NCI-H1092 (cell line): ENCODE data around the gene RIF1.

Experiments used
- DNase-seq: peaks from one replicate; lab custom pipeline; 2025; lab: John Stamatoyannopoulos, UW

Gene RIF1

DNA sequence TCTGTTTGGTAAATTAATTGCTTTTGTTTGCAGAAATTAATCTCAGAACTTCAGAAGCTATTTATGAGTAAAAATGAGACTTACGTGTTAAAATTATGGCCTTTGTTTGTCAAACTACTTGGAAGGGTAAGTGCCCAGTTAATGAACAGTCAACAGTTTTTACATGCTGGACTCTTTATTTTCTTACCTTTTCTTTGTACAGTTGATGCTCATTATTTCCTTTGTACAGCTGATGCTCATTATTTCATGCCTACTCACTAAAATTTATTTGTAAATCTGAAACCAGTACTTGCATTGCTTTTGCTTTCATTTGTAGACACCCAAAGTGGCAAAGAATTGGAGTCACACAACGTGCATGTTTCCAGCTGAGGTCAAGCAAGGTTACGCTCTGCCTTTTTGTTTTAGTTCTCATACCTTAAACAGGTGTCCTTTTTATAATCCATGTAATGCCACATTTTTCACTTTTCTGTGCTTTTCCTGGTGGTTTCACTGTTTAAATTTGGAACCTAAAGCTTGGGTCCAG, 13.3 kb downstream of the RIF1 start:
- no peak for DNase-seq

GRCh38 chr2:151423760-151424159, 14.1 kb downstream of the RIF1 start:
- DNase-seq, result no peak

DNA sequence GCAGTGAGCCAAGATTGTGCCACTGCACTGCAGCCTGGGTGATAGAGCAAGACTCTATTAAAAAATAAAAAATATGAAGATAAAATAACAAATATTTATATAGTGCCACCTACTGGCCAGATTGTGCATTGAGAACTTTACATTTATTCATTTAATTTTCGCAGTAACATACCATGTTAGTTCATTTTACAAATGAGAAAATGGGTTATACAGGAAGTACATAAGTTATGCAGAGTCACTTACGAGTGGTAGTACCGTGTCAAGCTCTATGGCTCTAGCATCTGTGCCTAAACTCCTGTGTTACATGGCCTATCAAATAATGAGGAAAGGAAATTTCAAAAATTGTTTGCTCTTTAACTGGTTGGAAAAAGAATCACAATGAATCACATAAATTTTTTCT, 27.9 kb downstream of the RIF1 start:
- no peak for DNase-seq

GRCh38 chr2:151438506-151438905, 28.8 kb downstream of the RIF1 start:
- no peak for DNase-seq

DNA sequence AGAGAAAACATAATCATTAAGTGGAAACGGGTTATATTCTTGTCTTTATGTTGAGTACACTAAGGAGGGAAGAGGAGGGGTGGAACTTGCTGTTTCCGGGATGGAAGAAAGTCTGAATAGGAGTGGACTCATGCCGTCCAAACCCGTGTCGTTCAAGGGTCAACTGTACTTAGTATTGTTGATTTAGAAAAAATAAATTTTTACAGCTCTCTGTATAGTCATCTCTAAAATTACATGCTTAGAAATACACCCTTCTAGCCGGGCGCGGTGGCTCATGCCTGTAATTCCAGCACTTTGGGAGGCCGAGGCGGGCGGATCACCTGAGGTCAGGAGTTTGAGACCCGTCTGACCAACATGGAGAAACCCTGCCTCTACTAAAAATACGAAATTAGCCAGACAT, 29.4 kb downstream of the RIF1 start:
- no peak for DNase-seq

- no peak for DNase-seq
Measured at GRCh38 chr2:151459358-151459757, 49.7 kb downstream of the RIF1 start.

DNA sequence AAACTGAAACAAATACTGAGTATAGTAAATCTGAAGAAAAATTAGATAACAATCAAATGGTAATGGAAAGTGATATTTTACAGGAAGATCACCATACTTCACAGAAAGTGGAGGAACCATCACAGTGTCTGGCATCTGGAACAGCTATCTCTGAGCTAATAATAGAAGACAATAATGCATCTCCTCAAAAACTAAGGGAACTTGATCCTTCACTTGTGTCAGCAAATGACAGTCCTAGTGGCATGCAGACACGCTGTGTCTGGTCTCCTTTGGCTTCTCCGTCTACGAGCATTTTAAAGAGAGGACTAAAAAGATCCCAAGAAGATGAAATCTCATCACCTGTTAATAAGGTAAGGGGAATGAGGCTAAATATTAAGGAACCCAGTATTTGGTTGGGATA, 56.1 kb downstream of the RIF1 start:
- DNase-seq, result no peak

GRCh38 chr2:151470556-151470955, 60.9 kb downstream of the RIF1 start:
- DNase-seq, result no peak

GRCh38 chr2:151472966-151473365, 63.3 kb downstream of the RIF1 start:
- no peak for DNase-seq

DNA sequence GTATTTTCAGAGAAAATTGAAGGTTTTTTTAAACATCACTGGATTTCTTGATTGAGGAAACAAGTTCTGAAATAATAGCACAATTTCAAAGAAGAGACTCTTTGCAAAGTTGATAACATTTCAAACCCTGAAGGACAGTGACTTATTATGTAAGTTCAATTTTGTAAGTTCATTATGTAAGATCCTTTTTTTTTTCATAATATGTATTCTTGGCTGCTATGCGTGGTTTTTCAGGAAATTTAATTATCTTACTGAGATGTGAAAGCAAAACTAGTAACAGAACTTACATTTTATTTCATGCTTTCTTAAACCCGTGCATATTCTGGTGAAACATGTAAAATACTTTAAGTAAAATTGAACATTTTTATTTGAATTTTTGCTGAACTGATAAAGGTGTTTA, 65.4 kb downstream of the RIF1 start:
- DNase-seq, result no peak

GRCh38 chr2:151476287-151476686, 66.6 kb downstream of the RIF1 start:
- DNase-seq, result no peak

- no peak for DNase-seq
Measured at GRCh38 chr2:151478011-151478410, 68.3 kb downstream of the RIF1 start.

DNA sequence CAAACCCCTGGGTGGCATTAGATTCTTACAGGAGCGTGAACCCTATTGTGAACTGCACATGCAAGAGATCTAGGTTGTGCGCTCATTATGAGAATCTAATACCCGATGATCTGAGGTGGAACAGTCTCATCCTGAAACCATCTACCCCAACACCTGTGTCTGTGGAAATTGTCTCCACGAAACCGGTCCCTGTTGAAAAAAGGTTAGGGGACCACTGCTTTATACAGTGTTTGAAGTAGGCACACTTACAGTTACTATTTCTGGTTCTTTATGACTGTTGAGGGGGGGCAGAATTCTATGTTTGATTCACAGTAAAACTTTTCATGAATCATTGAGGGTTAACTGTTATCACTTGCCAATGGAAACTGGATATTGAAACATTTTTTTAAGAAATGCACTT, 72.0 kb downstream of the RIF1 start:
- no peak for DNase-seq

GRCh38 chr2:151482171-151482725, 72.5 kb downstream of the RIF1 start:
- DNase-seq, result no peak

DNA sequence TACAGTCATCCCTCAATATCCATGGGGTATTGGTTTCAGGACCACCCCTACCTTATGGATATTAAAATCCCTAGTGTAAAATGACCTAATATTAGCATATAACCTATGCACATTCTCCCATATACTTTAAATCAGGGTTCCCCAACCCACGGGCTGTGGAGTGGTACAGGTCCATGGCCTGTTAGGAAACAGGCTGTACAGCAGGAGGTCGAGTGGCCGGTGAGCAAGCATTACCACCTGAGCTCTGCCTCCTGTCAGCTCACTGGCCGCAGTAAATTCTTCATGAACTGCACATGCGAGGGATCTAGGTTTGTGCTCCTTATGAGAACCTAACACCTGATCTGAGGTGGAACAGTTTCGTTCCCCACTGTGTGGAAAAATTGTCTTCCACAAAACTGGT, 73.8 kb downstream of the RIF1 start:
- no peak for DNase-seq

DNA sequence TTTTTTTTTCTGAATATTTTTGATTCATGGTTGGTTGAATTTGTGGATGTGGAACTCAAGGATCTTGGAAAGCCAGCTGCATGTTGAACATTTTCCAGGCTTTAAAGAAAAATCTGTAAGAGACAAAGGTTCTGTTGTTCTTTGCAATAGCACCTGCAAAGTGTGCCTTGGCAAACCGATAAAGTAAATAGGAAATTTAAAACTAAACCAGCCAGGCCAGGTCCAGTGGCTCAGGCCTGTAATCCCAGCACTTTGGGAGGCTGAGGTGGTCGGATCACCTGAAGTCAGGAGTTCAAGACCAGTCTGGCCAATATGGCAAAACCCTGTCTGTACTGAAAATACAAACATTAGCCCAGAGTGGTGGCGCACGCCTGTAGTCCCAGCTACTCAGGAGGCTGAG, 74.4 kb downstream of the RIF1 start:
- DNase-seq, result no peak

DNA sequence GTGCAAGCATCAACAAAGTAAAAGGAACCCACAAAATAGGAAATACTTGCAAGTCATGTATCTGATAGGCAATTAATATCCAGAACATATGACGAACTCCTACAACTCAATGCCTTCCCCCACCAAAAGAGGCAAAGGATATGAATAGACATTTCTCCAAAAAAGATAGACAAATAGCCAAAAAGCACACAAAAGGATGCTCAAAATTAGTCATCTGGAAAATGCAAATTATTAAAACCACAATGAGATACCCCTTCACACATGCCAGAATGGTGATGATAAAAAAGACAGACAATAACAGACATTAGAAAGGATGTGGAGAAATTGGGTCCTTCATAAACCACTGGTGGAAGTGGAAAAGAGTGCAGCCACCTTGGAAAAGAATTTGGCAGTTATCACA, 76.4 kb downstream of the RIF1 start:
- DNase-seq, result no peak

- DNase-seq, result no peak
Measured at GRCh38 chr2:151490276-151490675, 80.6 kb downstream of the RIF1 start.

DNA sequence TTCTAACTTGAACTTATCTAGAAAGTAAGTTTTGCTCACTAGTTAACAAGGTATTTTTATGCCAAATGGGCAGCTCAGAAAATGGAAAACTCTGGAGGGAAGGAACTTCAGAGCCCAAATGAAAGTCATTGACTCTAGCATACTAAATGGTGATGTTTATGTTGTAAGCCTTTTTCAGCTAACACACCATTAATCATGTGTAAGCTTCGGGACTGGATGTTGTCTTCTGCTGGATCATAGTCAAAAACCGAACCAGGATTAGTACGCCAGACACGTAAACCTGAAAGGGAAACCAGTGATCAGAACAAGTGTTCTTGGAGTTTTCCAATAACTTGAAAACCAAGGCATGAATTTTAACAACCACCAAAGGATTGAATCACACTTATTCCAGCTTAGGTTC, 81.8 kb downstream of the RIF1 start:
- no peak for DNase-seq

DNA sequence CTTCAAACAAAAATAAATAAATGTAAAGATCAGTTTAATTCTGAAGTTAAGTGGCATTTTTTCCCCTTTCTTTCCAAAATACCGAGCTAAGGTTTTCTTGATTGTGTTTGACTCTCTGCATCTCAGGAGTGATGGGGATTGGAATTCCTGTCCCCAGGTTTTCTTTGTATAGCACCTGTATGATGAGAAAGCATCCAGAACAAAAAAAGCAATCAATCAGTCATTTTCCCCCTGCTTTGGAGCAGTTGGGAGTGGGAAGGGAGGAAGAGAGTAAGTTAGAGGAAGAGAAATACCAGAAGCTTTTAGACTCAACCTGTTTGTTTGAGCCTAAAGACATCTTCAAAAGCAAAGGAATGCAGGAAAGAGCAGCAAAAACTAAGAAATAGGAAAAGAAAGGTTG, 88.5 kb downstream of the RIF1 start:
- no peak for DNase-seq

- DNase-seq, result no peak
Measured at GRCh38 chr2:151506170-151506569, 96.5 kb downstream of the RIF1 start.

DNA sequence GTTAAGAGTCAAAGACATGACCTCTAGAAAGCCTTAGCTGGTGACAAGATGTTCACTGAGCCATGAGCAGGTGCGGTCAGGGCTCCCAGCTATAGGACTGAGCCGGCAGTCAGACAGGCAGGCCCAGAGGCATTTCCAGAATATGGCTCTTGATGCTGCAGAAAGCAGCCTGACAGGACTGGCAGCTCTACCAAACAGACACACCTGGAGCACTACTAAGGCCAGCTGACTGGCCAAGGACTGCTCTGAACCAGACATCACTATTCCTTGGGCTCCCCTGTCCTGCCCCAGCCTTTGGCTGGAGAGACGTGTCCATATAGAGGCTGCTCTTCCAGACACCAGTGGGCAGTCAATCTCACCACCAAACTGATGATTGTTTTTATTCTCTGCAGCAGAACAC, 98.8 kb downstream of the RIF1 start:
- DNase-seq, result no peak

GRCh38 chr2:151518802-151519201, 109.1 kb downstream of the RIF1 start:
- DNase-seq, result no peak

DNA sequence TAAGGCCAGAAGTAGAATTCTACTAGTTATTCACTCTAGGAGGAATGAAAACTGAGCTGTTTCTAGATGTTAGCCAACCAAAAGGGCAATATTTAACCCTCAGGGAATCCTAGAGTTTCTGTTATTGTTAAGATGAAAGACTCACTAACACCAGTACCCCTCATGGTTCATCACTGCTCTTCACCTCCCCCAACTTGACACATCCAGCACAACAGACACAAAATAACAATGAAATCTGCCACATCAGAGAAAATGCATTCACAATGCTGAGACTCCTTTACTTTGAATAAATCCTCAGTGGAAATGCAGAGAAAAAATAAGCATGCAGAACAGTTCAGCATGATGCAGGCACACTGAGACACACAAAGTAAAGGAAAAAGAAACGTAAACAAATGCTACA, 111.3 kb downstream of the RIF1 start:
- no peak for DNase-seq

DNA sequence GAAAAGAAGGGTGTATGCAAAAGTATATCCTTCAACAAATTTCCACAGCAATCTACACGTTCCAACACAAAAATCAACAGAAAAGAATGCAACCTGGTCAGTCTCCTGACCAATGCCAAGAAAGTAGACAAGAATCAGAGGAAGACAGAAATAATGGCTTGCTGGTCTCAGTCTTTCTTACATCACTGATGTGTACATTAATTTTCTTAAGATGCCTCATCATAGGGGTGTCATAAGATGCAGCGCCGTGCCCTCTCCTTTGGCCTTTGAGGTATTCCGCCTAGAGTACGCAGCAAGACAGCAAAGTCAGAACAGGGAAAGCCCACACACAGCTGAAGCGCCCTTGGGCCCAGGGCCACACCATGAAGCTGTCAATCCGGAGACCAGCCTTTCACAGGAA, 112.9 kb downstream of the RIF1 start:
- DNase-seq, result no peak
